Measurements from ENCODE around the gene NSUN6.

DNA sequence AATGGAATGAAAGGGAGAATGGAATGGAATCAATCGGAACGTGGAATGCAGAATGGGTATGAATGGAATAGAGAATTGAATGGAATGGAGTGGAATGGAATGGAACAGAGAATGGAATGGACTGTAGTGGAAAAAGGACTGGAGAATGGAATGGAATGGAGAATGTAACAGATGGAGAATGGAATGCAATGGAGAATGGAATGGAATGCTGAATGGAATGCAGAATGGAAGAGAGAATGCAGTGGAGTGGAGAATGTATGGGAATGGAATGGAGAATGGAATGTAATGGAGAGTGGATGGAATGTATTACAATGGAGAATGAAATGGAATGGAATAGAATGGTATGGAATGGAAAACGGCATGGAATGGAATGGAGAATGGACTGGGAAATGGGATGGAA is 96.9 kb downstream of the NSUN6 start:
- TF ChIP-seq, protein P1, sequence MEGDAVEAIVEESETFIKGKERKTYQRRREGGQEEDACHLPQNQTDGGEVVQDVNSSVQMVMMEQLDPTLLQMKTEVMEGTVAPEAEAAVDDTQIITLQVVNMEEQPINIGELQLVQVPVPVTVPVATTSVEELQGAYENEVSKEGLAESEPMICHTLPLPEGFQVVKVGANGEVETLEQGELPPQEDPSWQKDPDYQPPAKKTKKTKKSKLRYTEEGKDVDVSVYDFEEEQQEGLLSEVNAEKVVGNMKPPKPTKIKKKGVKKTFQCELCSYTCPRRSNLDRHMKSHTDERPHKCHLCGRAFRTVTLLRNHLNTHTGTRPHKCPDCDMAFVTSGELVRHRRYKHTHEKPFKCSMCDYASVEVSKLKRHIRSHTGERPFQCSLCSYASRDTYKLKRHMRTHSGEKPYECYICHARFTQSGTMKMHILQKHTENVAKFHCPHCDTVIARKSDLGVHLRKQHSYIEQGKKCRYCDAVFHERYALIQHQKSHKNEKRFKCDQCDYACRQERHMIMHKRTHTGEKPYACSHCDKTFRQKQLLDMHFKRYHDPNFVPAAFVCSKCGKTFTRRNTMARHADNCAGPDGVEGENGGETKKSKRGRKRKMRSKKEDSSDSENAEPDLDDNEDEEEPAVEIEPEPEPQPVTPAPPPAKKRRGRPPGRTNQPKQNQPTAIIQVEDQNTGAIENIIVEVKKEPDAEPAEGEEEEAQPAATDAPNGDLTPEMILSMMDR (IDR thresholded peaks at IDR 0.05), result no peak
- TF ChIP-seq POLR2A (IDR thresholded peaks at IDR 0.05; ENCODE audit: low read depth), result no peak
